ENCODE results near the gene AKAP13.

- TF ChIP-seq CTCF (IDR thresholded peaks at IDR 0.05) = no peak
- no peak for TF ChIP-seq POLR2A (IDR thresholded peaks at IDR 0.05)
Observed at GRCh38 chr15:85762039-85762755, 381.8 kb downstream of the AKAP13 start.

All from uterus (tissue), 2 donors.